ENCODE results near the gene BTBD18.

DNA sequence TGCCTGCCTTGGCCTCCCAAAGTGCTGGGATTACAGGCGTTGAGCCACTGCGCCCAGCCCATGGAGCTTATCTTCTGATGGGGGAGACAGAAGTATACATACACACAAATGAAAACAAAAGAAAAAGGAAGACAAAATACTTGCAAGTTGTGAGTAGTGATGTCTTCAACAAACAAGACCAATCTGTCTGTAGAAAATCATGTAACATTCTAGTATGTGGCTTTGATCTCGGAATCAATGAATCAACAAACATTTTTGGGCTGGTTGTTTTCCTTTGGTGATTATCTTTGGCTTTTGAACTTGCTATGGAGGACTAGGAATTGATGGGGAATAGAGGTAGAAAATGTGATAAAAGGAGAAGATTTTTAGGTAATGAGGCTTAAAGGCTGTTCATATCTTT lies 6.6 kb upstream of the BTBD18 start:
- TF ChIP-seq POLR2AphosphoS5 (IDR thresholded peaks at IDR 0.05), result no peak
- TF ChIP-seq, protein P1, sequence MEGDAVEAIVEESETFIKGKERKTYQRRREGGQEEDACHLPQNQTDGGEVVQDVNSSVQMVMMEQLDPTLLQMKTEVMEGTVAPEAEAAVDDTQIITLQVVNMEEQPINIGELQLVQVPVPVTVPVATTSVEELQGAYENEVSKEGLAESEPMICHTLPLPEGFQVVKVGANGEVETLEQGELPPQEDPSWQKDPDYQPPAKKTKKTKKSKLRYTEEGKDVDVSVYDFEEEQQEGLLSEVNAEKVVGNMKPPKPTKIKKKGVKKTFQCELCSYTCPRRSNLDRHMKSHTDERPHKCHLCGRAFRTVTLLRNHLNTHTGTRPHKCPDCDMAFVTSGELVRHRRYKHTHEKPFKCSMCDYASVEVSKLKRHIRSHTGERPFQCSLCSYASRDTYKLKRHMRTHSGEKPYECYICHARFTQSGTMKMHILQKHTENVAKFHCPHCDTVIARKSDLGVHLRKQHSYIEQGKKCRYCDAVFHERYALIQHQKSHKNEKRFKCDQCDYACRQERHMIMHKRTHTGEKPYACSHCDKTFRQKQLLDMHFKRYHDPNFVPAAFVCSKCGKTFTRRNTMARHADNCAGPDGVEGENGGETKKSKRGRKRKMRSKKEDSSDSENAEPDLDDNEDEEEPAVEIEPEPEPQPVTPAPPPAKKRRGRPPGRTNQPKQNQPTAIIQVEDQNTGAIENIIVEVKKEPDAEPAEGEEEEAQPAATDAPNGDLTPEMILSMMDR (IDR thresholded peaks at IDR 0.05), result no peak
- TF ChIP-seq POLR2A (IDR thresholded peaks at IDR 0.05), result no peak
